Activated naive CD4-positive, alpha-beta T cell treated with Interleukin-2 at 50 U/mL for 16 hours (primary cell): Measurements from ENCODE around the gene THSD8.

ENCODE experiments used
- DNase-seq: peaks from one replicate; pipeline ENCODE4 v3.0.0-alpha.2; 2020

The THSD8 gene

GRCh38 chr19:12782174-12782423 lies 19.8 kb upstream of the THSD8 start:
- no peak for DNase-seq

GRCh38 chr19:12782424-12783290 lies 19.2 kb upstream of the THSD8 start:
- DNase-seq: peak; percentile 88

GRCh38 chr19:12783291-12783848 lies 18.5 kb upstream of the THSD8 start:
- DNase-seq: peak; percentile 64

GRCh38 chr19:12783849-12784393 lies 17.9 kb upstream of the THSD8 start:
- DNase-seq: peak; percentile 22

GRCh38 chr19:12784394-12784870 lies 17.4 kb upstream of the THSD8 start:
- no peak for DNase-seq

GRCh38 chr19:12784871-12785430 lies 16.9 kb upstream of the THSD8 start:
- DNase-seq: peak; percentile 30

- peak; percentile 15 for DNase-seq
Measured at GRCh38 chr19:12785431-12786031, 16.3 kb upstream of the THSD8 start.

GRCh38 chr19:12786141-12786870 lies 15.6 kb upstream of the THSD8 start:
- DNase-seq: no peak

GRCh38 chr19:12786952-12787351 lies 14.9 kb upstream of the THSD8 start:
- no peak for DNase-seq

- DNase-seq: no peak
Measured at GRCh38 chr19:12787458-12787857, 14.4 kb upstream of the THSD8 start.

GRCh38 chr19:12788042-12788681 lies 13.7 kb upstream of the THSD8 start:
- DNase-seq: no peak

GRCh38 chr19:12788682-12789097 lies 13.2 kb upstream of the THSD8 start:
- peak; percentile 61 for DNase-seq

- peak; percentile 56 for DNase-seq
Measured at GRCh38 chr19:12789098-12789903, 12.6 kb upstream of the THSD8 start.

- DNase-seq: peak; percentile 92
Measured at GRCh38 chr19:12789904-12790619, 11.8 kb upstream of the THSD8 start.

GRCh38 chr19:12790628-12791344 lies 11.1 kb upstream of the THSD8 start:
- DNase-seq: peak; percentile 15

- DNase-seq: peak; percentile 95
Measured at GRCh38 chr19:12791345-12792050, 10.4 kb upstream of the THSD8 start, which contains the start of gene JUNB. JUNB (plus strand) TSS chr19:12791486; CDS start chr19:12791772, 286 bp downstream.

GRCh38 chr19:12792051-12792852 lies 9.6 kb upstream of the THSD8 start:
- peak; percentile 79 for DNase-seq

GRCh38 chr19:12792853-12793289 lies 9.0 kb upstream of the THSD8 start:
- DNase-seq: peak; percentile 12
